ENCODE data around the gene SLC16A5.

- TF ChIP-seq RAD21 (IDR thresholded peaks at IDR 0.05; ENCODE audit: insufficient read depth, low read depth, low read length) (no peak), EZH2 (IDR thresholded peaks at IDR 0.05; ENCODE audit: borderline replicate concordance, control insufficient read depth, low read depth, low read length) (no peak), CTCF (IDR thresholded peaks at IDR 0.05 in 2 of 3, conservative IDR thresholded peaks at IDR 0.05 in 1 of 3; ENCODE audit: control insufficient read depth in 2 of 3, extremely low read depth in 1 of 3, insufficient read depth in 1 of 3, low read depth in 3 of 3, low read length in 3 of 3) (0 out of 6 replicates have a peak, but pooled peaks of 1 of the 3 experiments have one; percentile 6), YY1 (IDR thresholded peaks at IDR 0.05; ENCODE audit: low read depth, low read length) (peak; percentile 95), TAF1 (IDR thresholded peaks at IDR 0.05; ENCODE audit: borderline replicate concordance, low read depth, low read length) (peak; percentile 57; the same call in 1 of the 2 replicates), POLR2AphosphoS5 (IDR thresholded peaks at IDR 0.05; ENCODE audit: low read length) (peak; percentile 92), CBFB (IDR thresholded peaks at IDR 0.05; ENCODE audit: low read depth) (0 out of 2 replicates have a peak, but pooled peaks have one; percentile 19), MYC (IDR thresholded peaks at IDR 0.05; ENCODE audit: insufficient read depth, insufficient read length, insufficient replicate concordance, low read length, severe bottlenecking) (no peak)
These were observed 41.1 kb upstream of the SLC16A5 start, which contains the start of the genes ATP5PD and KCTD2 for GRCh38 chr17:75046407-75047289.
